A549 (cell line): ENCODE measurements around the gene CABP7. TPM values are rescaled to one million over a fixed set of nuclear protein-coding genes. Genes with fewer than 3 reads are reported as not detected.

Experiments used
- ATAC-seq, 2 experiments: fragments of 200-7000 bp in 1 of 2; fragments of >200 bp in 1 of 2; cut with Nextera tagmentation in 1 of 2; cut with Tn5 transposase in 1 of 2; 3 replicates each; pipeline versions ENCODE4 v1.8.0 to v1.9.1; 2018 to 2020; ENCODE audit warnings: mild to moderate bottlenecking in 1 of 2, moderate library complexity in 1 of 2
- CTCF ChIA-PET: fragments of 300-600 bp; sonication (Branson Sonifier 250); formaldehyde crosslinking; extraction: SDS; loops from one replicate; lab custom pipeline; 2021; ENCODE audit warnings: antibody characterized with exemption, inconsistent platforms; lab: Yijun Ruan, JAX
- POLR2A ChIA-PET: fragments of 350-600 bp; formaldehyde crosslinking; extraction: SDS; loops from one replicate; lab custom pipeline; 2021; ENCODE audit warnings: antibody characterized with exemption, inconsistent platforms; lab: Yijun Ruan, JAX
- DNase-seq, 2 experiments: peaks; one replicate each; pipeline versions ENCODE4 v3.0.0 to v3.0.0-alpha.2; 2011 to 2016; ENCODE audit warnings: low read depth in 1 of 2, low spot score in 1 of 2
- FAIRE-seq: peaks from 2 replicates; lab custom pipeline; 2011; peaks lifted over from hg19 to GRCh38; lab: Jason Lieb, UNC
- H3K27ac ChIP-seq, 2 experiments: fragments of >200 bp; sonication (Bioruptor Twin); formaldehyde crosslinking; 3 replicates each; pipeline ENCODE4 v1.5.1; 2016 to 2017
- H3K4me1 ChIP-seq: fragments of >200 bp; sonication (Bioruptor Twin); formaldehyde crosslinking; 3 replicates; pipeline ENCODE4 v1.6.1; 2016
- H3K4me2 ChIP-seq: fragments of >200 bp; sonication (Bioruptor Twin); formaldehyde crosslinking; 3 replicates; pipeline ENCODE4 v1.6.1; 2016
- H3K4me3 ChIP-seq: fragments of >200 bp; sonication (Bioruptor Twin); formaldehyde crosslinking; 3 replicates; pipeline ENCODE4 v1.5.1; 2016
- H3K9me3 ChIP-seq: fragments of >200 bp; sonication (Bioruptor Twin); formaldehyde crosslinking; 3 replicates; pipeline ENCODE4 v1.6.1; 2016
- BHLHE40 ChIP-seq: IDR thresholded peaks from 2 replicates; pipeline ENCODE4 v1.6.1; 2012; ENCODE audit warnings: low read depth, low read length, inconsistent platforms
- CBX2 ChIP-seq: fragments of 200-600 bp; sonication (generic); IDR thresholded peaks from 2 replicates; pipeline ENCODE4 v1.6.1; 2016; ENCODE audit warnings: low read depth, mild to moderate bottlenecking, borderline replicate concordance
- CEBPB ChIP-seq, 2 experiments: fragments of >200 bp in 1 of 2; sonication (Bioruptor Twin) in 1 of 2; formaldehyde crosslinking in 1 of 2; IDR thresholded peaks; 2 replicates each; pipeline ENCODE4 v1.6.1; 2012 to 2016
- CHD4 ChIP-seq: fragments of 200-600 bp; sonication (generic); IDR thresholded peaks from 2 replicates; pipeline ENCODE4 v1.6.1; 2016; ENCODE audit warnings: antibody characterized with exemption, mild to moderate bottlenecking, borderline replicate concordance
- EHF ChIP-seq: fragments of 250-450 bp; sonication (Bioruptor Pico); IDR thresholded peaks from 2 replicates; pipeline ENCODE4 v1.5.0; 2020; ENCODE audit warnings: mild to moderate bottlenecking
- EHMT2 ChIP-seq: fragments of 200-600 bp; sonication (generic); IDR thresholded peaks from 2 replicates; pipeline ENCODE4 v1.6.1; 2016; ENCODE audit warnings: antibody characterized with exemption, low read depth, mild to moderate bottlenecking, moderate library complexity
- EP300 ChIP-seq, 2 experiments: fragments of >200 bp; sonication (Bioruptor Twin); formaldehyde crosslinking; IDR thresholded peaks; 2 replicates in 1 of 2; 3 replicates in 1 of 2; pipeline ENCODE4 v1.6.1; 2016 to 2017
- FOXS1 ChIP-seq: fragments of 250-450 bp; sonication (Bioruptor Pico); IDR thresholded peaks from 2 replicates; pipeline ENCODE4 v1.5.0; 2020; ENCODE audit warnings: mild to moderate bottlenecking, moderate library complexity
- GATA3 ChIP-seq: IDR thresholded peaks from 2 replicates; pipeline ENCODE4 v1.6.1; 2012; ENCODE audit warnings: borderline replicate concordance
- HEYL ChIP-seq: fragments of 250-450 bp; sonication (Bioruptor Pico); IDR thresholded peaks from 2 replicates; pipeline ENCODE4 v1.8.0; 2021; ENCODE audit warnings: mild to moderate bottlenecking, moderate library complexity
- HOXA7 ChIP-seq: fragments of 250-450 bp; sonication (Bioruptor Pico); IDR thresholded peaks from 2 replicates; pipeline ENCODE4 v1.5.0; 2020; ENCODE audit warnings: mild to moderate bottlenecking, moderate library complexity
- JUN ChIP-seq, 2 experiments: fragments of >200 bp; sonication (Bioruptor Twin); formaldehyde crosslinking; IDR thresholded peaks; 2 replicates in 1 of 2; 3 replicates in 1 of 2; pipeline ENCODE4 v1.6.1; 2016 to 2017
- KDM1A ChIP-seq: fragments of 200-600 bp; sonication (generic); IDR thresholded peaks from 2 replicates; pipeline ENCODE4 v1.6.1; 2016; ENCODE audit warnings: low read depth, mild to moderate bottlenecking
- KDM5A ChIP-seq: fragments of 200-600 bp; sonication (generic); IDR thresholded peaks from 2 replicates; pipeline ENCODE4 v1.6.1; 2016; ENCODE audit warnings: antibody characterized with exemption, mild to moderate bottlenecking
- MAZ ChIP-seq: fragments of 150-350 bp; IDR thresholded peaks from 2 replicates; pipeline ENCODE4 v1.6.1; 2014; ENCODE audit warnings: antibody characterized with exemption, low read depth, low read length, borderline replicate concordance
- NFE2L2 ChIP-seq: fragments of 150-350 bp; conservative IDR thresholded peaks from 2 replicates; pipeline ENCODE4 v1.6.1; 2014; ENCODE audit warnings: low read length
- NPAS2 ChIP-seq: fragments of 250-450 bp; sonication (Bioruptor Pico); IDR thresholded peaks from 2 replicates; pipeline ENCODE4 v1.8.0; 2022; ENCODE audit warnings: mild to moderate bottlenecking, moderate library complexity, borderline replicate concordance
- PHF8 ChIP-seq: fragments of 200-600 bp; sonication (generic); IDR thresholded peaks from 2 replicates; pipeline ENCODE4 v1.6.1; 2016; ENCODE audit warnings: low read depth, mild to moderate bottlenecking, antibody characterized with exemption, moderate library complexity, borderline replicate concordance
- POLR2A ChIP-seq: IDR thresholded peaks from 2 replicates; pipeline ENCODE4 v1.6.1; 2012; ENCODE audit warnings: mild to moderate bottlenecking, low read length
- POLR2AphosphoS2 ChIP-seq: conservative IDR thresholded peaks from 2 replicates; pipeline ENCODE4 v1.6.1; 2012; ENCODE audit warnings: low read length, improper control_type of control experiment, inconsistent platforms
- RAD21 ChIP-seq, 2 experiments: fragments of >200 bp in 1 of 2; sonication (Bioruptor Twin) in 1 of 2; formaldehyde crosslinking in 1 of 2; IDR thresholded peaks in 1 of 2; conservative IDR thresholded peaks in 1 of 2; 2 replicates in 1 of 2; 3 replicates in 1 of 2; pipeline ENCODE4 v1.6.1; 2012 to 2018; ENCODE audit warnings: inconsistent platforms in 1 of 2
- SMC3 ChIP-seq: fragments of >200 bp; sonication (Bioruptor Twin); formaldehyde crosslinking; IDR thresholded peaks from 3 replicates; pipeline ENCODE4 v1.6.1; 2018; ENCODE audit warnings: inconsistent platforms
- TP53 ChIP-seq: fragments of 250-450 bp; sonication (Bioruptor Pico); IDR thresholded peaks from 2 replicates; pipeline ENCODE4 v1.5.0; 2021; ENCODE audit warnings: mild to moderate bottlenecking, moderate library complexity
- ZC3H11A ChIP-seq: fragments of 450-650 bp; IDR thresholded peaks from 2 replicates; pipeline ENCODE4 v1.6.1; 2014; ENCODE audit warnings: antibody characterized with exemption, mild to moderate bottlenecking
- ZFP36 ChIP-seq: fragments of 450-650 bp; IDR thresholded peaks from 2 replicates; pipeline ENCODE4 v1.6.1; 2014; ENCODE audit warnings: borderline replicate concordance; ENCODE audit not compliant: partially characterized antibody
- ZNF302 ChIP-seq: fragments of 250-450 bp; sonication (Bioruptor Pico); IDR thresholded peaks from 2 replicates; pipeline ENCODE4 v1.9.0; 2021; ENCODE audit warnings: inconsistent platforms, mild to moderate bottlenecking, moderate library complexity
- WGBS: methylation state at CpG from one replicate; pipeline ENCODE4 v1.1.6; 2017; ENCODE audit errors: missing lambda C conversion rate; 5-methylcytosine and 5-hydroxymethylcytosine counted together
- polyA plus RNA-seq, 4 experiments: library from polyadenylated mRNA; depleted of rRNA in 3 of 4; stranded (reverse); fragments of >200 nt; fragmentation: RNase III in 1 of 4; extraction: RNeasy Plus Mini Kit Qiagen cat#74134 plus additional on column Dnase treatment in 1 of 4; gene quantifications; 2 replicates in 3 of 4; 3 replicates in 1 of 4; pipeline ENCODE4 v1.2.3, GENCODE V29; 2011 to 2017
- TF ChIP-seq, protein P1 (sequence below): fragments of 450-650 bp; IDR thresholded peaks from 2 replicates; pipeline ENCODE4 v1.6.1; 2014; ENCODE audit warnings: antibody characterized with exemption
- TF ChIP-seq, protein P2 (sequence below): fragments of 150-350 bp; IDR thresholded peaks from 2 replicates; pipeline ENCODE4 v1.6.1; 2014; ENCODE audit warnings: low read depth, mild to moderate bottlenecking, low read length
- TF ChIP-seq, protein P3 (sequence below): fragments of 250-450 bp; sonication (Bioruptor Pico); IDR thresholded peaks from 2 replicates; pipeline ENCODE4 v1.5.0; 2021; ENCODE audit warnings: mild to moderate bottlenecking, moderate library complexity, borderline replicate concordance

The CABP7 gene
- polyA plus RNA-seq, 2 of the 4 experiments (the other 2 are of a cell fraction) = 0.05 to 0.15 TPM

DNA sequence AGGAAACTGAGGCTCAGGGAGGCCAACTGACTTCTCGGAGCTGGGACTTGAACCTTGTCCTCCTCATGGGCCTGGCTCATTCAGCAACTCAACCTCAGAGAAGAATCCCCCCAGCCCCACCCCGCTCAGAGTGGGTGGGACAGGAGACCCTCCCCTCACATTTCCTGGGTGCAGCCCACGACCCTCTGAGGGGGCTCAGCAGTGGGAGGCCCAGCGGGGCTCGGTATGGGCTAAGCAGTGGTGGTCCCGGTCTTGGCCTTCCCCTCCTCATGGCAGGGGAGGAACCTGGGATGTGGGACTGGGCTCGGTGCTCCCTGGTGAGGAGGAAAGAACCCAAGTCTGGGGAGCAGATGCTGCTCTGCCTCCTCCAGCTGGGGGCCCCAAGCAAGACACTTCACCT lies 14.2 kb upstream of the CABP7 start:
- no peak for ATAC-seq
- Histone ChIP-seq H3K27ac (no peak overlapping the region), H3K4me3 (no peak overlapping the region), H3K4me1 (peaks cover 38% of the 10 kb centered on the region), H3K4me2 (no peak overlapping the region), H3K9me3 (no peaks in the 10 kb centered on the region)
- no peak for TF ChIP-seq FOXS1 (CRISPR knock-in tag)
- no peak for TF ChIP-seq ZFP36
- TF ChIP-seq PHF8 = no peak
- TF ChIP-seq EHMT2 = no peak
- TF ChIP-seq BHLHE40 = no peak
- TF ChIP-seq POLR2A = no peak
- TF ChIP-seq, protein P1, sequence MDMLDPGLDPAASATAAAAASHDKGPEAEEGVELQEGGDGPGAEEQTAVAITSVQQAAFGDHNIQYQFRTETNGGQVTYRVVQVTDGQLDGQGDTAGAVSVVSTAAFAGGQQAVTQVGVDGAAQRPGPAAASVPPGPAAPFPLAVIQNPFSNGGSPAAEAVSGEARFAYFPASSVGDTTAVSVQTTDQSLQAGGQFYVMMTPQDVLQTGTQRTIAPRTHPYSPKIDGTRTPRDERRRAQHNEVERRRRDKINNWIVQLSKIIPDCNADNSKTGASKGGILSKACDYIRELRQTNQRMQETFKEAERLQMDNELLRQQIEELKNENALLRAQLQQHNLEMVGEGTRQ = no peak
- no peak for TF ChIP-seq KDM1A
- TF ChIP-seq KDM5A = no peak
- TF ChIP-seq NPAS2 (CRISPR knock-in tag) = no peak
- no peak for TF ChIP-seq RAD21 (conservative IDR thresholded peaks at IDR 0.05 in 1 of 2, IDR thresholded peaks at IDR 0.05 in 1 of 2)
- no peak for TF ChIP-seq CEBPB (IDR thresholded peaks at IDR 0.05)
- no peak for TF ChIP-seq MAZ
- no peak for TF ChIP-seq ZNF302
- no peak for TF ChIP-seq TP53 (CRISPR knock-in tag)
- TF ChIP-seq JUN (IDR thresholded peaks at IDR 0.05) = no peak
- POLR2A ChIA-PET = no interaction called here
- no peak for FAIRE-seq
- no peak for DNase-seq
- CTCF ChIA-PET = interaction anchor here (1.2 to 1.7 kb wide), 4 partner anchors 12 to 383 kb away, joined by 3 to 4 read pairs (median 4); no protein-coding TSS in a partner anchor
- 90% methylated on average over 2 of the region's 7 CpGs for WGBS

DNA sequence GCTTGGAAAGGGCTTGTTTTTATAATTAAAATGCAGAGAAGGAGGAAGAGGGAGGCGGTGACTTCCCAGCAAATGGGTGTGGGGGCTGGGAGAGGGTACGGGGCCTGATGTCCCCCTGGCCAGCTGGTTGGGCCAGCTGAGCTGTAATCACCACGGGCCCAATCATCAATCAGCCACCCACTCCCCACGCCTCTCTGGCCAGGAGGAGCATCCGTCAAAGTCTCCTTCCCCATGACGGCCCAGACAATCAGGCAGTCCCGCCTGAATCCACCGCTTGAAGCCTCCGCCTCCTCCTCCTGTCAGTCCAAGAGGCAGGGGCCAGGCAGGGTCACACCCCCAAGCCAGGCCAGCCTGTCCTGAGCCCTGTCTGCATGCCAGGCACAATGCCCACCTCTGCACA lies 13.3 kb upstream of the CABP7 start:
- Histone ChIP-seq H3K27ac (no peak overlapping the region), H3K4me2 (no peak overlapping the region), H3K4me1 (peaks cover 29% of the 10 kb centered on the region), H3K4me3 (no peak overlapping the region), H3K9me3 (no peaks in the 10 kb centered on the region)
- FAIRE-seq = no peak
- TF ChIP-seq SMC3 = no peak
- TF ChIP-seq GATA3 = no peak
- TF ChIP-seq CBX2 = no peak
- TF ChIP-seq POLR2AphosphoS2 = no peak
- TF ChIP-seq NFE2L2 = no peak
- TF ChIP-seq, protein P2, sequence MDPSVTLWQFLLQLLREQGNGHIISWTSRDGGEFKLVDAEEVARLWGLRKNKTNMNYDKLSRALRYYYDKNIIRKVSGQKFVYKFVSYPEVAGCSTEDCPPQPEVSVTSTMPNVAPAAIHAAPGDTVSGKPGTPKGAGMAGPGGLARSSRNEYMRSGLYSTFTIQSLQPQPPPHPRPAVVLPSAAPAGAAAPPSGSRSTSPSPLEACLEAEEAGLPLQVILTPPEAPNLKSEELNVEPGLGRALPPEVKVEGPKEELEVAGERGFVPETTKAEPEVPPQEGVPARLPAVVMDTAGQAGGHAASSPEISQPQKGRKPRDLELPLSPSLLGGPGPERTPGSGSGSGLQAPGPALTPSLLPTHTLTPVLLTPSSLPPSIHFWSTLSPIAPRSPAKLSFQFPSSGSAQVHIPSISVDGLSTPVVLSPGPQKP = no peak
- TF ChIP-seq, protein P3, sequence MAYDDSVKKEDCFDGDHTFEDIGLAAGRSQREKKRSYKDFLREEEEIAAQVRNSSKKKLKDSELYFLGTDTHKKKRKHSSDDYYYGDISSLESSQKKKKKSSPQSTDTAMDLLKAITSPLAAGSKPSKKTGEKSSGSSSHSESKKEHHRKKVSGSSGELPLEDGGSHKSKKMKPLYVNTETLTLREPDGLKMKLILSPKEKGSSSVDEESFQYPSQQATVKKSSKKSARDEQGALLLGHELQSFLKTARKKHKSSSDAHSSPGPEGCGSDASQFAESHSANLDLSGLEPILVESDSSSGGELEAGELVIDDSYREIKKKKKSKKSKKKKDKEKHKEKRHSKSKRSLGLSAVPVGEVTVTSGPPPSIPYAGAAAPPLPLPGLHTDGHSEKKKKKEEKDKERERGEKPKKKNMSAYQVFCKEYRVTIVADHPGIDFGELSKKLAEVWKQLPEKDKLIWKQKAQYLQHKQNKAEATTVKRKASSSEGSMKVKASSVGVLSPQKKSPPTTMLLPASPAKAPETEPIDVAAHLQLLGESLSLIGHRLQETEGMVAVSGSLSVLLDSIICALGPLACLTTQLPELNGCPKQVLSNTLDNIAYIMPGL (CRISPR knock-in tag) = no peak
- no peak for TF ChIP-seq HOXA7 (CRISPR knock-in tag)
- no peak for TF ChIP-seq BHLHE40
- no peak for TF ChIP-seq EHF (CRISPR knock-in tag)
- TF ChIP-seq ZC3H11A = no peak
- TF ChIP-seq EP300 (IDR thresholded peaks at IDR 0.05) = no peak
- no peak for TF ChIP-seq RAD21 (conservative IDR thresholded peaks at IDR 0.05 in 1 of 2, IDR thresholded peaks at IDR 0.05 in 1 of 2)
- no peak for TF ChIP-seq PHF8
- TF ChIP-seq ZNF302 = no peak
- no peak for TF ChIP-seq CEBPB (IDR thresholded peaks at IDR 0.05)
- no peak for TF ChIP-seq CHD4
- no peak for TF ChIP-seq HEYL (CRISPR knock-in tag)
- no peak for ATAC-seq
- 76% methylated on average over 9 of the region's 9 CpGs for WGBS
- ChIA-PET CTCF (interaction anchor here (0.5 to 1.5 kb wide), 3 partner anchors 81 to 383 kb away, joined by 3 to 4 read pairs (median 3); no protein-coding TSS in a partner anchor), POLR2A (no interaction called here)
- no peak for DNase-seq
